Prostate gland (tissue), 2 donors: ENCODE results near the gene LRRC14B. TPM values are rescaled to one million over a fixed set of nuclear protein-coding genes. Genes with fewer than 3 reads are reported as not detected.
"Not testable (repeated sequence)": the region's sequence is repeated elsewhere in the genome, so short reads cannot be mapped to it uniquely, and the experiment has no call there.

ENCODE experiments used
- DNase-seq: peaks from one replicate; pipeline ENCODE4 v3.0.0-alpha.2; 2019; ENCODE audit warnings: low spot score
- H3K27ac ChIP-seq, 2 donors: fragments of 200-600 bp; sonication (generic); 2 replicates each; pipeline ENCODE4 v1.5.1; 2017 to 2019
- H3K27me3 ChIP-seq: fragments of 200-600 bp; sonication (generic); replicated peaks from 2 replicates; pipeline ENCODE4 v1.5.1; 2019; ENCODE audit not compliant: insufficient read depth
- H3K36me3 ChIP-seq, 2 donors: fragments of 200-600 bp; sonication (generic); 1 replicate in 1 of 2; 2 replicates in 1 of 2; pipeline versions ENCODE4 v1.5.1 to v1.8.1; 2017 to 2019
- H3K4me1 ChIP-seq: fragments of 200-600 bp; sonication (generic); replicated peaks from 2 replicates; pipeline ENCODE4 v1.5.1; 2019
- H3K4me3 ChIP-seq, 2 donors: fragments of 200-600 bp; sonication (generic); 2 replicates each; pipeline ENCODE4 v1.5.1; 2017 to 2019
- H3K9me3 ChIP-seq: fragments of 200-600 bp; sonication (generic); 2 replicates; pipeline ENCODE4 v1.5.1; 2017
- CTCF ChIP-seq, 4 experiments: fragments of 200-600 bp in 2 of 4; fragments of 450-650 bp in 2 of 4; sonication (generic) in 2 of 4; IDR thresholded peaks; 1 replicate in 3 of 4; 2 replicates in 1 of 4; pipeline ENCODE4 v1.5.1; 2016 to 2019; ENCODE audit warnings: antibody characterized with exemption in 4 of 4, mild to moderate bottlenecking in 2 of 4, moderate library complexity in 2 of 4
- POLR2A ChIP-seq: fragments of 450-650 bp; IDR thresholded peaks from one replicate; pipeline ENCODE4 v1.6.1; 2016; ENCODE audit warnings: antibody characterized with exemption, mild to moderate bottlenecking
- POLR2AphosphoS5 ChIP-seq: sonication (generic); formaldehyde crosslinking; IDR thresholded peaks from one replicate; pipeline ENCODE4 v1.6.1; 2017; ENCODE audit warnings: antibody characterized with exemption
- WGBS: methylation state at CpG from one replicate; pipeline ENCODE4 v1.1.5; 2018; 5-methylcytosine and 5-hydroxymethylcytosine counted together
- intact Hi-C: fragments of 100-400 bp; cut with DNase I; formaldehyde crosslinking; loops from one replicate; pipeline ENCODE4 v1.14.2; 2022
- small RNA-seq, 2 donors: library from RNA; depleted of rRNA; stranded (forward); fragments of <200 nt; gene quantifications; one replicate each; pipeline ENCODE3, GENCODE V24; 2016
- total RNA-seq, 2 donors: library from RNA; depleted of rRNA; stranded (reverse); fragments of >200 nt; gene quantifications; one replicate each; pipeline ENCODE4 v1.1.0, GENCODE V29; 2016

The LRRC14B gene
- total RNA-seq, 2 donors from 2014 or later = 1.0 TPM; not detected in 1

- no peaks in the 10 kb centered on the region for H3K9me3 ChIP-seq
- H3K4me3 ChIP-seq = no peak overlapping the region
- intact Hi-C loops = no loop called here
- WGBS = 88% methylated on average over 8 of the region's 8 CpGs
- no peaks in the 10 kb centered on the region for H3K4me1 ChIP-seq
- TF ChIP-seq POLR2AphosphoS5 (no peak), POLR2A (no peak), CTCF (IDR thresholded peaks at IDR 0.05) (no peak)
- no peak for DNase-seq
- H3K27ac ChIP-seq = no peak overlapping the region
- peaks cover 4% of the 10 kb centered on the region in 2 donors for H3K36me3 ChIP-seq
- no peaks in the 10 kb centered on the region for H3K27me3 ChIP-seq
Observed at GRCh38 chr5:234450-234849, 43.2 kb downstream of the LRRC14B start.

GRCh38 chr5:235527-235926 lies 44.2 kb downstream of the LRRC14B start:
- intact Hi-C loops, H3K27ac ChIP-seq, H3K4me1 ChIP-seq, H3K4me3 ChIP-seq, H3K9me3 ChIP-seq, H3K27me3 ChIP-seq, DNase-seq, H3K36me3 ChIP-seq: not testable (repeated sequence)
- 95% methylated on average over 7 of the region's 9 CpGs for WGBS

GRCh38 chr5:237931-238330 lies 46.6 kb downstream of the LRRC14B start:
- DNase-seq, H3K27me3 ChIP-seq, intact Hi-C loops, H3K27ac ChIP-seq, H3K4me1 ChIP-seq, H3K9me3 ChIP-seq, H3K4me3 ChIP-seq: not testable (repeated sequence)
- H3K36me3 ChIP-seq = peaks cover 4 to 11% of the 10 kb centered on the region in 2 donors
- WGBS = 95% methylated on average over 8 of the region's 8 CpGs

GRCh38 chr5:240550-240949 lies 49.3 kb downstream of the LRRC14B start:
- H3K4me1 ChIP-seq, H3K27ac ChIP-seq, H3K27me3 ChIP-seq, intact Hi-C loops, H3K4me3 ChIP-seq, H3K36me3 ChIP-seq, DNase-seq, H3K9me3 ChIP-seq: not testable (repeated sequence)
- WGBS = 98% methylated on average over 7 of the region's 7 CpGs

GRCh38 chr5:241045-241669 lies 49.9 kb downstream of the LRRC14B start:
- H3K4me1 ChIP-seq, intact Hi-C loops, H3K36me3 ChIP-seq, H3K27ac ChIP-seq, DNase-seq, H3K9me3 ChIP-seq, H3K4me3 ChIP-seq, H3K27me3 ChIP-seq: not testable (repeated sequence)
- 93% methylated on average over 13 of the region's 13 CpGs for WGBS

- H3K36me3 ChIP-seq, intact Hi-C loops, H3K9me3 ChIP-seq, H3K27me3 ChIP-seq, H3K27ac ChIP-seq, DNase-seq, H3K4me1 ChIP-seq, H3K4me3 ChIP-seq: not testable (repeated sequence)
- 76% methylated on average over 12 of the region's 12 CpGs for WGBS
Observed at GRCh38 chr5:243683-244367, 52.5 kb downstream of the LRRC14B start.

GRCh38 chr5:245717-246116 lies 54.4 kb downstream of the LRRC14B start:
- H3K27me3 ChIP-seq, H3K9me3 ChIP-seq, H3K36me3 ChIP-seq, intact Hi-C loops, H3K4me1 ChIP-seq, DNase-seq, H3K27ac ChIP-seq, H3K4me3 ChIP-seq: not testable (repeated sequence)
- WGBS = 85% methylated on average over 5 of the region's 5 CpGs

Small RNA genes within 50 kb of the gene (small RNA-seq; reads per million reads assigned to genes)
- 0 reads per million in 2 donors for gene RF00019

Other genes starting within 250 kb of the LRRC14B start
- gene PLEKHG4B, start 99.3 kb upstream of the LRRC14B start, total RNA-seq = 10 to 100 TPM in 1 of 2 donors, 1 to 10 TPM in 1; 8.9 to 14.4 TPM
- gene CCDC127, start 26.7 kb downstream of the LRRC14B start, total RNA-seq = 1 to 10 TPM; 4.7 to 5.2 TPM
- 10 to 100 TPM; 66.7 to 99.1 TPM for gene SDHA, start 26.8 kb downstream of the LRRC14B start, total RNA-seq
- 100 to 1,000 TPM; 118 to 131 TPM for gene PDCD6, start 80.2 kb downstream of the LRRC14B start, total RNA-seq
- 10 to 100 TPM in 1 of 2 donors, 1 to 10 TPM in 1; 1.9 to 17.7 TPM for gene AHRR, start 130.2 kb downstream of the LRRC14B start, total RNA-seq